HL-60 (cell line): Measurements from ENCODE around the gene CST9.
A peak's percentile ranks its signal among the peaks of the same experiment; 100 is the strongest.
"Not testable (repeated sequence)": the region's sequence is repeated elsewhere in the genome, so short reads cannot be mapped to it uniquely, and the experiment has no call there.

Source experiments
- DNase-seq, 2 experiments: peaks; one replicate each; pipeline ENCODE4 v3.0.0-alpha.2; 2010 to 2020; ENCODE audit warnings: low read depth in 1 of 2, low spot score in 1 of 2
- H3K27ac ChIP-seq: fragments of 250-450 bp; sonication (Bioruptor Pico); replicated peaks from 2 replicates; pipeline ENCODE4 v1.5.1; 2020; ENCODE audit warnings: mild to moderate bottlenecking, moderate library complexity
- H3K27me3 ChIP-seq: fragments of 250-450 bp; sonication (Bioruptor Pico); 2 replicates; pipeline ENCODE4 v1.5.1; 2021; ENCODE audit warnings: mild to moderate bottlenecking, moderate library complexity; ENCODE audit not compliant: insufficient read depth, poor library complexity, severe bottlenecking
- H3K4me3 ChIP-seq: replicated peaks from 2 replicates; pipeline ENCODE4 v1.5.1; 2011; ENCODE audit warnings: mild to moderate bottlenecking, control low read depth, low read length; ENCODE audit not compliant: insufficient read depth
- GABPA ChIP-seq: IDR thresholded peaks from 2 replicates; pipeline ENCODE4 v1.6.1; 2012; ENCODE audit warnings: low read depth
- POLR2AphosphoS5 ChIP-seq: IDR thresholded peaks from 2 replicates; pipeline ENCODE4 v1.6.1; 2012; ENCODE audit warnings: low read depth
- REST ChIP-seq: IDR thresholded peaks from 2 replicates; pipeline ENCODE4 v1.6.1; 2012; ENCODE audit warnings: low read depth; ENCODE audit not compliant: insufficient replicate concordance
- SPI1 ChIP-seq: IDR thresholded peaks from 2 replicates; pipeline ENCODE4 v1.6.1; 2012; ENCODE audit warnings: low read depth, mild to moderate bottlenecking, borderline replicate concordance
- TF ChIP-seq, protein P1 (sequence below): IDR thresholded peaks from one replicate; pipeline ENCODE4 v1.5.1; 2011; ENCODE audit warnings: low read length, control low read depth, inconsistent platforms; ENCODE audit not compliant: insufficient read depth

Gene CST9

GRCh38 chr20:23637282-23638221 is 31.8 kb upstream of the CST9 start, which contains the start of gene CST3:
TSS of gene CST3 (minus strand) at chr20:23637955. CDS start at chr20:23637862, 93 bp downstream.
- H3K4me3 ChIP-seq: peak within 1 kb of the TSS; percentile 68

DNA sequence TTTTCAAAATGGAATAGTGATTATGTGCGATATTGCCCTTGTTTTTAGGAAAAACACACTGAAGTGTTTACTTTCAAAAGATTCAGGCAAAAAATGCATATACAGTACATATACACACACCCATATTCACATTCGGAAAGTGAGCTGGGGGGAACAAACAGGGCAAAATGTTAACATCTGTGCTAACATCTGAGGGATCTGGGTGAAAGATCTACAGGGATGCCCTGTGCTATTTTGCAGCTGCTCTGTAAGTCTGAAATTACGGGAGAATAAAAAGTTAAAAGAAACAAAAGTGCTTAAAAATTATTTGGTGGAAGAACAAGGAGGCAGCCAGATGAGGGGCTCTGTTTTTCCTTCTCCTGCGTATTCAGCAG is 31.2 kb upstream of the CST9 start:
- Histone ChIP-seq H3K4me3 (peak overlapping the region; percentile 68), H3K27ac (no peak overlapping the region), H3K27me3 (no peaks in the 10 kb centered on the region)
- DNase-seq: no peak
- no peak for TF ChIP-seq SPI1
- no peak for TF ChIP-seq GABPA
- TF ChIP-seq POLR2AphosphoS5: no peak
- TF ChIP-seq, protein P1, sequence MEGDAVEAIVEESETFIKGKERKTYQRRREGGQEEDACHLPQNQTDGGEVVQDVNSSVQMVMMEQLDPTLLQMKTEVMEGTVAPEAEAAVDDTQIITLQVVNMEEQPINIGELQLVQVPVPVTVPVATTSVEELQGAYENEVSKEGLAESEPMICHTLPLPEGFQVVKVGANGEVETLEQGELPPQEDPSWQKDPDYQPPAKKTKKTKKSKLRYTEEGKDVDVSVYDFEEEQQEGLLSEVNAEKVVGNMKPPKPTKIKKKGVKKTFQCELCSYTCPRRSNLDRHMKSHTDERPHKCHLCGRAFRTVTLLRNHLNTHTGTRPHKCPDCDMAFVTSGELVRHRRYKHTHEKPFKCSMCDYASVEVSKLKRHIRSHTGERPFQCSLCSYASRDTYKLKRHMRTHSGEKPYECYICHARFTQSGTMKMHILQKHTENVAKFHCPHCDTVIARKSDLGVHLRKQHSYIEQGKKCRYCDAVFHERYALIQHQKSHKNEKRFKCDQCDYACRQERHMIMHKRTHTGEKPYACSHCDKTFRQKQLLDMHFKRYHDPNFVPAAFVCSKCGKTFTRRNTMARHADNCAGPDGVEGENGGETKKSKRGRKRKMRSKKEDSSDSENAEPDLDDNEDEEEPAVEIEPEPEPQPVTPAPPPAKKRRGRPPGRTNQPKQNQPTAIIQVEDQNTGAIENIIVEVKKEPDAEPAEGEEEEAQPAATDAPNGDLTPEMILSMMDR: no peak
- no peak for TF ChIP-seq REST

More at GRCh38 chr20:23637282-23638221, 31.8 kb upstream of the CST9 start, which contains the start of gene CST3:
- TF ChIP-seq POLR2AphosphoS5: no peak
- TF ChIP-seq REST: no peak
- no peak for TF ChIP-seq SPI1
- TF ChIP-seq, protein P1: no peak
- DNase-seq: peak; percentile 70 to 81
- peak within 1 kb of the TSS; percentile 23; the same call in 1 of the 2 replicates for H3K27ac ChIP-seq
- no peaks in the 10 kb centered on the region for H3K27me3 ChIP-seq

DNA sequence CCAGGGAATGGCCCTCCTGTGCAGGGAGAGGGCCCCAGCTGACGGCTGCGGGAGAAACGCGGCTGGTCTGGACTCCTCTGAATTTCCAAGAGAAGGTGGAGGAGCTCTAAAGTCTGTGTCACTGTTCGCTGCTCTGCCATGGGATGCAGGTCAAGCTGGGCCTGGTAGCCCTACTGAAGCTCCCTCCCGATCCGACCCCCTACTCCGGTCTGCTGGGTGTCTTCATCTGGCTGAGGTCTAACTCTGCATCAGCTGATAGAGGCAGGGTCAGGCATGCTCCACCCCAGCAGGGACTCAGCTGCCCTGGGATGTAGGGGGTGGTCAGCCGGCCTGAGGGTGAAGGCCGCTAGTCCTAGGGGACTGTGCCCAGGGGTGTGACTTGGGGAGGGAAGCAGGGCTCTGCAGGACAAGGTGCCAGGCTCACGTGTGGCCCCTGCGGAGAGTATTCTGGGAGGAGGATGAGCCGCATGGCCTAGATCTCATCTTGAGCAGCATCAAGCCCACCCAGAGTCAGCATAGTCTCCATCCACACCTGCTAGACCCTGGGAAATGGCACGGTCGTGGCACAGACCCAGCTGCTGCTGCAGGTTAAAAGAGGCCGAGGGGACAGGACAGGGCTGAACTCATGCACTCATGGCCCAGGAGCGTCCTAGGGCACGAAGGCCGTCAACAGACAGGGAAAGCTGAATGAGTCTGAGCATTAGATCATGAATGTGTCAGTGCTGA is 30.6 kb upstream of the CST9 start:
- Histone ChIP-seq H3K27me3 (no peaks in the 10 kb centered on the region), H3K4me3 (peak overlapping the region; percentile 68; the same call in 1 of the 2 replicates), H3K27ac (no peak overlapping the region)
- TF ChIP-seq POLR2AphosphoS5: no peak
- TF ChIP-seq GABPA: no peak
- no peak for TF ChIP-seq REST
- TF ChIP-seq, protein P1: no peak
- no peak for TF ChIP-seq SPI1
- no peak for DNase-seq

DNA sequence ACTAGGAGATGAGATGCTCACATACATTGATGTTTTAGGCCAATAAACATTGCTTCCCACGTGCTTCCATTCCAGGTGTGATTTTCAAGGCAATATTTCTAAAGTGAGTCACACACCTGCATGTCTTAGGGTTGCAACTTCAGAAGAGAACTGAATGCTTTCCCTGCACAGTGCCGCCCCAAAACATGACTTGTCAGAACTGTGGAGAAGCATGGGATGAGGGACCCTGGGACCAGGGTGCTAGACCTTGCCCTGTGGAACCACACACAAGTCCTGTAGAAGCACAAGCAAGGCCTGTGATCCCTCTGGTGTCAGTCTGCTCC is 30.0 kb upstream of the CST9 start:
- not testable (repeated sequence) for H3K27me3 ChIP-seq, DNase-seq, H3K4me3 ChIP-seq, H3K27ac ChIP-seq
